ENCODE data around the gene NTRK2.

Gene NTRK2

GRCh38 chr9:84669288-84670137, at the start of gene NTRK2:
Gene NTRK2 (plus strand): TSS chr9:84669729. CDS start chr9:84670749, 1,020 bp downstream.
- in situ Hi-C loops (cut with HindIII; ENCODE audit: low sequenced_read_pairs), result no loop called here

DNA sequence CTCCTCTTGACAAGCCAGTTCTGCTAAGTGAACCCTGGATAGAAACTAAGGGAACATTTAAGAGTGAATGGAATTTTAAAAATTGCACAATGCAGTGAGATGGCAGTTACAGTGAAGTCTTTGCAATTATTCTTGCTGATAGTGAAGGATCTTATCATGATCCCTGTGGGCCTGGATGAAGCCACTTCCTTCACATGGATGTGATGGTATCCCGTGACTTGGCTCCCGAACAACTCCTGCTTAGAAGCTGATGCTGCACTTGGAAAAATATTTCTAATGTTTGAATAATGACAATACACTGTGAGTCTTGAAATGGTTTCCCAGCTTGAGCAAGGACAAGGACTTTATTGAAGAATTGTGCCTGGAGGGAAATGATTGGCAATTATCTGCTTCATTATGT, 49.2 kb upstream of the NTRK2 start:
- in situ Hi-C loops (cut with HindIII; ENCODE audit: low sequenced_read_pairs), result no loop called here

DNA sequence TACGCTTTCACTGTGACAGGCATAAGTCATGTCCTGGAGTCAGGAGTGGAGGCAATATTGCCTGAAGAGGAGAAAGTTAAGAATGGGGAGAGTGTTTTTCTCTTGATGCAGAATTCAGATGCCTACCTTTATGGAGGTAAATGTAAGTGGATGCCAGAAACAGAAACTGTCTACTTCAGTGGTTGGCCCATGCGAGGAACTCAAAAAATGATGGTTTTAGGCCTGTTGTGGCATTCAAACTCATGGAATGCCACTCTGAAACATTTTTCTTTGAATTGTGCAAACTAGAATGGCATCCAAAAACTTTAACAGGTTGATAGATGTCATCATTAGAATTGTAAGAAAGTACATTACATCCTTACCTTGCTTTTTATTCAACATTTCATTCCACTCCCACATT, 47.7 kb upstream of the NTRK2 start:
- in situ Hi-C loops (cut with HindIII; ENCODE audit: low sequenced_read_pairs), result no loop called here

GRCh38 chr9:84622981-84623380, 46.5 kb upstream of the NTRK2 start:
- in situ Hi-C loops (cut with HindIII; ENCODE audit: low sequenced_read_pairs), result no loop called here

GRCh38 chr9:84636436-84636835, 33.1 kb upstream of the NTRK2 start:
- in situ Hi-C loops (cut with HindIII; ENCODE audit: low sequenced_read_pairs), result no loop called here

DNA sequence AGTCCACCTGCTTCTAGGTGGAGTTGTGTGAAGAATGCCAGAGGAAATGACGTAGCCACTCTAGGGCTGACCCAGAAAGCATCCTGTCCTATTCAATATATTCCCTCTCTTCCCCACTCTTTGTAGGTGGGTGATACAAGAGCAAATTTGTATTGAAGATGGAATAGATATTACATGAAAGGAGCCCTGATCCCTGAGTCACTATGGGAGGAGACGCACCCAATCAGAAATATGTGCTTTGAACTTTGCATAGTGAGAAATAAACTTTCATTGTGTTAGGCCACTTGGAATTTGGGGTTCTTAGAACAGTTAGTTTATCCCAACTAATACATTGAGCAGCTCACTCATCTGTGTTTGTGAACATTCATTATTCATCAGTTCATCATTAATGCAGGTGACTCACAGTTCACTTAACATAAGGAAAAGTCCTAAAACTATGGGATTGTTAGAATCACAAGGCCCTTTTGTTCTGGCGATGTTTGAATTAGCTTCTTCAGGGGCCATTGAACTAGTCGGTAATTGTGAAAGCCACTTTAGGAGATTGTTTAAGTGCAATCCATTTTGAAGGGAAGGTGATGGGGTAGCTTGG, 26.9 kb upstream of the NTRK2 start:
- in situ Hi-C loops (cut with HindIII; ENCODE audit: low sequenced_read_pairs), result no loop called here

- in situ Hi-C loops (cut with HindIII; ENCODE audit: low sequenced_read_pairs), result no loop called here
These were observed 21.8 kb upstream of the NTRK2 start for GRCh38 chr9:84647699-84648098.

- in situ Hi-C loops (cut with HindIII; ENCODE audit: low sequenced_read_pairs), result no loop called here
These were observed 16.9 kb upstream of the NTRK2 start for GRCh38 chr9:84652496-84653120.

- in situ Hi-C loops (cut with HindIII; ENCODE audit: low sequenced_read_pairs), result no loop called here
These were observed 14.1 kb upstream of the NTRK2 start for GRCh38 chr9:84655447-84655846.

GRCh38 chr9:84659313-84659712, 10.2 kb upstream of the NTRK2 start:
- in situ Hi-C loops (cut with HindIII; ENCODE audit: low sequenced_read_pairs), result no loop called here

GRCh38 chr9:84659773-84660172, 9.8 kb upstream of the NTRK2 start:
- in situ Hi-C loops (cut with HindIII; ENCODE audit: low sequenced_read_pairs), result no loop called here

- in situ Hi-C loops (cut with HindIII; ENCODE audit: low sequenced_read_pairs), result no loop called here
These were observed 1.8 kb upstream of the NTRK2 start for GRCh38 chr9:84667571-84668195.

DNA sequence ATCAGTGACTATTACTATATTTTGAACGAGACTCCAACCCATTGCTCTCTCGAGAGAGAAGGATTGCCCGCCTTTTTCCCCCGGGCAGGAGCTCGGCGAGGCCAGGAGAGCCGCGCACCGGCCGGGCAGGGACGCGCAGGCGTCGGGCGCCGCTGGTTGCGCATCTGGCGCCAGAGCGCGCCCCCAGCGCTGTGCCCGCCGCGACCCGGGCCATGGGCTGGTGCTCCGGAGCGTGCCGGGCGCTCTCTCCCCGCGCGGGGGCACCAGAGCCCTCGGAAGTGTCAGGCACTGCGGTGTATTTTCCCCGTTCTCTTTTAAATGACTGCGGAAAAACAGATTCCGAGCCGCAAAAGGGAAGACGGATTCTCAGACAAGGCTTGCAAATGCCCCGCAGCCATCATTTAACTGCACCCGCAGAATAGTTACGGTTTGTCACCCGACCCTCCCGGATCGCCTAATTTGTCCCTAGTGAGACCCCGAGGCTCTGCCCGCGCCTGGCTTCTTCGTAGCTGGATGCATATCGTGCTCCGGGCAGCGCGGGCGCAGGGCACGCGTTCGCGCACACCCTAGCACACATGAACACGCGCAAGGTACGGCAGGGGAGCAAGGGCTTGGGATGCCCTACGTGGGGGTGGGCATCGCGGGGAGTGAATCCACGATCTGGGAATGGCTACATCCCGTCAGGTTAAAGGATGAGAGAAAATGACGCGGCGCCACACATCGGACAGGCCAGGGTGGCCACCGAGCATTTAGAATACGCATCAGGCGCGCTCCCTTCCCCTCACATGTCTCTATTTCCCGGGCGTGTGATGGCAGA, 1.1 kb upstream of the NTRK2 start:
- in situ Hi-C loops (cut with HindIII; ENCODE audit: low sequenced_read_pairs), result no loop called here

- in situ Hi-C loops (cut with HindIII; ENCODE audit: low sequenced_read_pairs), result no loop called here
These were observed 579 bp upstream of the NTRK2 start for GRCh38 chr9:84669013-84669287.

- in situ Hi-C loops (cut with HindIII; ENCODE audit: low sequenced_read_pairs), result no loop called here
These were observed 861 bp downstream of the NTRK2 start for GRCh38 chr9:84670138-84671041.

GRCh38 chr9:84671586-84672521, 2.3 kb downstream of the NTRK2 start:
- in situ Hi-C loops (cut with HindIII; ENCODE audit: low sequenced_read_pairs), result no loop called here

DNA sequence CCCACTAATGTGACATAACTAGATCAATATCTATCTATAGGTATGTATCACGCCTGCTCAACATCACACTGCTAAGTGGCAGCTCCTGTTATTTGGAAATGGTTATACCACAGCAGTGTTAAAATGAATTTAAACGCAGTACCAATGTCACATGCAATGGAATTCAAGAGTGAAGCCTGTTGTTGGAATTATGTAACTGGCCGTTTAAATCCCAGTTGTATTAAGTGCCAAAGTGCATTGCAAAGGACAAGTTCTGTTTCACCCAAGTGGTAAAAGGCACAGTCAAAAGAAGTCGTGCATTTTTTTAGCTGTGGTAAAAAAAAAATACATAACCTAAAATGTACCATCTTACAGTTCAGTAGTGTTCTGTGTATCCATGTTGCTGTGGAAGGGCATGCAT, 4.3 kb downstream of the NTRK2 start:
- in situ Hi-C loops (cut with HindIII; ENCODE audit: low sequenced_read_pairs), result no loop called here

DNA sequence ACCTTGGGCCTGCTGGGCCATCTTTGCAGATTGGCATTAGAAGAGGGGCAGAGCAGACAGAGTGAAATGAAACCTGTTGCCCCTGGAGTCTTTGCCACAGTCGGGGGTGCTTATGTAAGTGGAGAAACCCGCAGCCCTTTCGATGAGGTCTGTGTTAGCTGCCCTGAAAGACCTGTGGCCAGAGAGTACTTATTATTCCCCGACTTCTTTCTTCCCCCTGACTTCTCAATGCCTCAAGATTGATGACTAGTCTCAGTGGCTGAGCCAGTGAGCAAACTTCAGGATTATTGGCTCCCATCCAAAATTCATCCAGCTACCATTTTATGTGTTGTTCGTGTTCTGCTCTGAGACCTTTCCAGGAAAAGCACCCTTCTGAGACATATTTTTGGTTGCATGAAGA, 7.6 kb downstream of the NTRK2 start:
- in situ Hi-C loops (cut with HindIII; ENCODE audit: low sequenced_read_pairs), result no loop called here

DNA sequence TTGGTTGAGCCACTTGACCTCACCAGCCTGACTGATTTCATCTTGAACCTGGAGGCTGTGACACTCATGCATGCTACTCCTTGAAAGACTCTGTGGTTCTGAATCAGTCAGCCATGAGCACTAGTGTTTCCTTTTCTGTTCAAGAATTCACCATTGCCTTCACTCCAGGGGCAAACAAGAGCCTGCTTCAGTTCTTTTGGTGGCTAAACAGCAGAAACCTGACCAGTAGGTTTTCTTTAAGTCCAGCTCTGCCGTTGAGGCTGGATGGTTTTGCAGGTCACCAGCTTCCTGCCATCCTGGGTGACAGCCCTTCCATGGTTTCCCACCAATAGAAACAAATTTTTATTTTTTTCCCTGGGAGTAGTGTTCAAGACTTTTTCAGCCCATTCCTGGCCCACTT, 10.0 kb downstream of the NTRK2 start:
- in situ Hi-C loops (cut with HindIII; ENCODE audit: low sequenced_read_pairs), result no loop called here

All from endothelial cell of hepatic sinusoid (primary cell).